HEK293 (cell line): Measurements from ENCODE around the gene KLK15.

Experiments used
- CTCF ChIA-PET: fragments of 350-600 bp; formaldehyde crosslinking; extraction: SDS; loops from one replicate; lab custom pipeline; 2021; ENCODE audit warnings: antibody characterized with exemption; lab: Yijun Ruan, JAX
- POLR2A ChIA-PET: fragments of 300-600 bp; formaldehyde crosslinking; extraction: SDS; loops from one replicate; lab custom pipeline; 2020; ENCODE audit warnings: antibody characterized with exemption, inconsistent platforms; lab: Yijun Ruan, JAX
- H3K27ac ChIP-seq: fragments of 200-500 bp; sonication (Bioruptor generic); 2 replicates; pipeline ENCODE4 v1.5.1; 2014; ENCODE audit warnings: low read depth, low read length, control low read depth, inconsistent platforms; ENCODE audit errors: extremely low read depth
- H3K36me3 ChIP-seq, 2 experiments: fragments of 200-500 bp in 1 of 2; sonication (Bioruptor generic) in 1 of 2; 1 replicate in 1 of 2; 2 replicates in 1 of 2; pipeline ENCODE4 v1.5.1; 2014 to 2017; ENCODE audit warnings: inconsistent platforms in 2 of 2, low read length in 2 of 2; ENCODE audit not compliant: control insufficient read depth in 2 of 2, insufficient read depth in 1 of 2
- H3K4me1 ChIP-seq: fragments of 200-500 bp; sonication (Bioruptor generic); 2 replicates; pipeline ENCODE4 v1.5.1; 2014; ENCODE audit warnings: mild to moderate bottlenecking, low read length, inconsistent platforms; ENCODE audit not compliant: control insufficient read depth, insufficient read depth
- H3K4me3 ChIP-seq: 2 replicates; pipeline ENCODE4 v1.5.1; 2011; ENCODE audit warnings: low read depth, mild to moderate bottlenecking, control low read depth, low read length, moderate library complexity
- H3K9me3 ChIP-seq: fragments of 200-500 bp; sonication (Bioruptor generic); 2 replicates; pipeline ENCODE4 v1.5.1; 2014; ENCODE audit warnings: low read depth, low read length, inconsistent platforms; ENCODE audit not compliant: control insufficient read depth, insufficient read depth
- KLF10 ChIP-seq: fragments of 450-650 bp; IDR thresholded peaks from 2 replicates; pipeline ENCODE4 v1.5.1; 2018; ENCODE audit warnings: missing biosample characterization, mild to moderate bottlenecking, missing genetic modification characterization
- RBAK ChIP-seq: fragments of 450-650 bp; formaldehyde crosslinking; IDR thresholded peaks from 2 replicates; pipeline ENCODE4 v1.5.1; 2016; ENCODE audit warnings: missing biosample characterization, missing genetic modification characterization
- SCRT2 ChIP-seq: fragments of 450-650 bp; formaldehyde crosslinking; IDR thresholded peaks from 2 replicates; pipeline ENCODE4 v1.5.1; 2016; ENCODE audit warnings: missing biosample characterization, missing genetic modification characterization
- SP2 ChIP-seq: fragments of 450-650 bp; formaldehyde crosslinking; IDR thresholded peaks from 2 replicates; pipeline ENCODE4 v1.5.1; 2016; ENCODE audit warnings: missing biosample characterization, missing genetic modification characterization
- SP7 ChIP-seq: fragments of 450-650 bp; formaldehyde crosslinking; IDR thresholded peaks from 2 replicates; pipeline ENCODE4 v1.5.1; 2016; ENCODE audit warnings: missing biosample characterization, missing genetic modification characterization
- TRIM28 ChIP-seq: IDR thresholded peaks from 2 replicates; pipeline ENCODE4 v1.6.1; 2011; ENCODE audit warnings: low read length, control low read depth, borderline replicate concordance
- WT1 ChIP-seq: fragments of 450-650 bp; formaldehyde crosslinking; IDR thresholded peaks from 2 replicates; pipeline ENCODE4 v1.5.1; 2016; ENCODE audit warnings: missing biosample characterization, missing genetic modification characterization
- YY1 ChIP-seq: fragments of 450-650 bp; formaldehyde crosslinking; IDR thresholded peaks from 2 replicates; pipeline ENCODE4 v1.5.1; 2018; ENCODE audit warnings: missing biosample characterization, missing genetic modification characterization
- ZBTB17 ChIP-seq: fragments of 450-650 bp; formaldehyde crosslinking; IDR thresholded peaks from 2 replicates; pipeline ENCODE4 v1.5.1; 2016; ENCODE audit warnings: missing biosample characterization, missing genetic modification characterization
- ZBTB20 ChIP-seq: fragments of 450-650 bp; formaldehyde crosslinking; IDR thresholded peaks from 2 replicates; pipeline ENCODE4 v1.5.1; 2016; ENCODE audit warnings: missing biosample characterization, missing genetic modification characterization
- ZBTB44 ChIP-seq: fragments of 450-650 bp; IDR thresholded peaks from 2 replicates; pipeline ENCODE4 v1.5.1; 2018; ENCODE audit warnings: missing biosample characterization, mild to moderate bottlenecking, missing genetic modification characterization
- ZFP3 ChIP-seq: fragments of 450-650 bp; formaldehyde crosslinking; IDR thresholded peaks from 2 replicates; pipeline ENCODE4 v1.5.1; 2016; ENCODE audit warnings: low read depth, missing biosample characterization, missing genetic modification characterization
- ZFP41 ChIP-seq: fragments of 450-650 bp; formaldehyde crosslinking; IDR thresholded peaks from 2 replicates; pipeline ENCODE4 v1.5.1; 2016; ENCODE audit warnings: missing biosample characterization, missing genetic modification characterization, borderline replicate concordance
- ZNF146 ChIP-seq: fragments of 450-650 bp; formaldehyde crosslinking; IDR thresholded peaks from 2 replicates; pipeline ENCODE4 v1.5.1; 2016; ENCODE audit warnings: missing biosample characterization, missing genetic modification characterization
- ZNF23 ChIP-seq: fragments of 450-650 bp; formaldehyde crosslinking; IDR thresholded peaks from 2 replicates; pipeline ENCODE4 v1.5.1; 2016; ENCODE audit warnings: missing biosample characterization, missing genetic modification characterization, borderline replicate concordance
- ZNF280D ChIP-seq: fragments of 450-650 bp; formaldehyde crosslinking; IDR thresholded peaks from 2 replicates; pipeline ENCODE4 v1.5.1; 2016; ENCODE audit warnings: missing biosample characterization, missing genetic modification characterization
- ZNF335 ChIP-seq: fragments of 450-650 bp; formaldehyde crosslinking; conservative IDR thresholded peaks from 2 replicates; pipeline ENCODE4 v1.5.1; 2016; ENCODE audit warnings: missing biosample characterization, missing genetic modification characterization
- ZNF354C ChIP-seq: fragments of 450-650 bp; formaldehyde crosslinking; IDR thresholded peaks from 2 replicates; pipeline ENCODE4 v1.5.1; 2016; ENCODE audit warnings: missing biosample characterization, missing genetic modification characterization, low read depth, borderline replicate concordance
- ZNF391 ChIP-seq: fragments of 450-650 bp; formaldehyde crosslinking; IDR thresholded peaks from 2 replicates; pipeline ENCODE4 v1.5.1; 2016; ENCODE audit warnings: low read depth, missing biosample characterization, missing genetic modification characterization, borderline replicate concordance
- ZNF529 ChIP-seq: fragments of 450-650 bp; formaldehyde crosslinking; IDR thresholded peaks from 2 replicates; pipeline ENCODE4 v1.5.1; 2017; ENCODE audit warnings: missing genetic modification characterization, missing biosample characterization; ENCODE audit not compliant: insufficient replicate concordance
- ZNF624 ChIP-seq: fragments of 450-650 bp; formaldehyde crosslinking; IDR thresholded peaks from 2 replicates; pipeline ENCODE4 v1.5.1; 2017; ENCODE audit warnings: missing biosample characterization, missing genetic modification characterization
- ZNF660 ChIP-seq: fragments of 450-650 bp; IDR thresholded peaks from 2 replicates; pipeline ENCODE4 v1.5.1; 2018; ENCODE audit warnings: missing biosample characterization, mild to moderate bottlenecking, missing genetic modification characterization
- ZNF768 ChIP-seq: fragments of 450-650 bp; formaldehyde crosslinking; IDR thresholded peaks from 2 replicates; pipeline ENCODE4 v1.5.1; 2018; ENCODE audit warnings: missing biosample characterization, mild to moderate bottlenecking, missing genetic modification characterization
- ZSCAN23 ChIP-seq: fragments of 450-650 bp; formaldehyde crosslinking; IDR thresholded peaks from 2 replicates; pipeline ENCODE4 v1.5.1; 2016; ENCODE audit warnings: missing biosample characterization, missing genetic modification characterization
- TF ChIP-seq, protein P1 (sequence below): fragments of 450-650 bp; formaldehyde crosslinking; IDR thresholded peaks from 2 replicates; pipeline ENCODE4 v1.5.1; 2016; ENCODE audit warnings: missing biosample characterization, missing genetic modification characterization, low read depth
- TF ChIP-seq, protein P2 (sequence below): fragments of 450-650 bp; formaldehyde crosslinking; IDR thresholded peaks from 2 replicates; pipeline ENCODE4 v1.5.1; 2016; ENCODE audit warnings: missing biosample characterization, missing genetic modification characterization
- TF ChIP-seq, protein P3 (sequence below): fragments of 450-650 bp; formaldehyde crosslinking; IDR thresholded peaks from 2 replicates; pipeline ENCODE4 v1.5.1; 2017; ENCODE audit warnings: missing biosample characterization, missing genetic modification characterization

KLK15 gene

DNA sequence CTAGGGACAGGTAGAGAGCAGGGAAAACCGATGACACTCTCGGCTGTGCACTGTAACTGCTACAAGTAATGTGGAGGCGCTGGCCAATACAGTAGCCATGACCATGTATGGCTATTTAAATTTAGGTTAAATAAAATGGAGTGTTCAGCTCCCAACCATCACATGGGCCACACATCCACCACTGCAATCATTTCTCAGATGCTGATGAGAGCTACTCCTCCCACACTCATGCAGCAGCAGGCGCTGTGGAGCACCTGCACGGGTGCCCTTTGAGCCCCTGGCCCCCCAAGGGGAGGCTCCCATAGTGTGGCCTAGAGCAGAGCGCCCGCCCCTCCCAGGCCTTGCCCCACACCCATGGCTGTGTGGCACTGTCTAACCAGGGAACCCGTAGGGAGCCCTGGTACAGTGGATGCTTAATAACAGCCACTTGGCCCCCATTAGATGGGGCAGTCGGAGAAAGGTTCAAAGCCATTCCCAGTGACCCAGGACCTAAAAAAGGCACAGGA, 37.2 kb downstream of the KLK15 start (continued):
- TF ChIP-seq ZBTB44 (tag by site-specific recombination) (peak; percentile 56), ZBTB17 (tag by site-specific recombination) (no peak), ZNF660 (tag by site-specific recombination) (no peak), ZNF280D (tag by site-specific recombination) (no peak), SP7 (tag by site-specific recombination) (no peak), SP2 (no peak), WT1 (tag by site-specific recombination) (no peak), RBAK (tag by site-specific recombination) (no peak), ZSCAN23 (tag by site-specific recombination) (no peak), ZFP3 (no peak), YY1 (tag by site-specific recombination) (no peak), ZNF146 (tag by site-specific recombination) (no peak)
- TF ChIP-seq, protein P1, sequence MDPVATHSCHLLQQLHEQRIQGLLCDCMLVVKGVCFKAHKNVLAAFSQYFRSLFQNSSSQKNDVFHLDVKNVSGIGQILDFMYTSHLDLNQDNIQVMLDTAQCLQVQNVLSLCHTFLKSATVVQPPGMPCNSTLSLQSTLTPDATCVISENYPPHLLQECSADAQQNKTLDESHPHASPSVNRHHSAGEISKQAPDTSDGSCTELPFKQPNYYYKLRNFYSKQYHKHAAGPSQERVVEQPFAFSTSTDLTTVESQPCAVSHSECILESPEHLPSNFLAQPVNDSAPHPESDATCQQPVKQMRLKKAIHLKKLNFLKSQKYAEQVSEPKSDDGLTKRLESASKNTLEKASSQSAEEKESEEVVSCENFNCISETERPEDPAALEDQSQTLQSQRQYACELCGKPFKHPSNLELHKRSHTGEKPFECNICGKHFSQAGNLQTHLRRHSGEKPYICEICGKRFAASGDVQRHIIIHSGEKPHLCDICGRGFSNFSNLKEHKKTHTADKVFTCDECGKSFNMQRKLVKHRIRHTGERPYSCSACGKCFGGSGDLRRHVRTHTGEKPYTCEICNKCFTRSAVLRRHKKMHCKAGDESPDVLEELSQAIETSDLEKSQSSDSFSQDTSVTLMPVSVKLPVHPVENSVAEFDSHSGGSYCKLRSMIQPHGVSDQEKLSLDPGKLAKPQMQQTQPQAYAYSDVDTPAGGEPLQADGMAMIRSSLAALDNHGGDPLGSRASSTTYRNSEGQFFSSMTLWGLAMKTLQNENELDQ, result no peak

DNA sequence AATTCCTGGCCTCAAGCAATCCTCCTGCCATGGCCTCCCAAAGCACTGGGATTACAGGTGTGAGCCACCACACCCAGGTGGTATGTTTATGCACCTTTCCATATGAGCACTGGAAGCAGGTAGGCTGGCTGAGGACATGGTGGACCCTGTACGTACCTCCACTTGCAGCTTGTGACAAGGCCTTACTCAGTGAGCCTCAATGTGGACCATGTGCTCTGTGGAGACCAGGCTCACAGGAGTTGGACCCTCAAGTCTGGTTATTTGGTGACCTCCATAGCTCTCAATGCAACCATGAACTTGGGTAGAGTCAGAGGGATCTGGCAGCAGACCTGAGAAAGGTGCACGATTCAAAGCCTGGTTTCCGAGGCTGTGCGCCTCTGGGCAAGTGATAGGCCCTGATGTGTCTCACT, 37.7 kb downstream of the KLK15 start:
- H3K9me3 ChIP-seq, result no peaks in the 10 kb centered on the region
- peaks cover 4% of the 10 kb centered on the region; the same call in 1 of the 2 replicates for H3K4me1 ChIP-seq
- H3K36me3 ChIP-seq, result peaks cover 14 to 54% of the 10 kb centered on the region in 2 experiments
- CTCF ChIA-PET, result interaction anchor here (0.6 to 9.4 kb wide), 5 partner anchors 11 to 126 kb away, joined by 3 to 79 read pairs (median 5); no protein-coding TSS in a partner anchor
- H3K4me3 ChIP-seq, result no peak overlapping the region
- POLR2A ChIA-PET, result interaction anchor here (1.0 to 7.9 kb wide), 7 partner anchors 7 to 467 kb away, joined by 3 to 85 read pairs (median 4); partner anchors contain the start of gene KCNC3
- H3K27ac ChIP-seq, result no peak overlapping the region
- TF ChIP-seq ZBTB17 (tag by site-specific recombination) (peak; percentile 30; the same call in 1 of the 2 replicates), WT1 (tag by site-specific recombination) (no peak), KLF10 (tag by site-specific recombination) (no peak), TRIM28 (peak; percentile 28; the same call in 1 of the 2 replicates), ZFP41 (tag by site-specific recombination) (no peak), ZNF529 (tag by site-specific recombination) (no peak), SCRT2 (tag by site-specific recombination) (no peak), ZNF335 (tag by site-specific recombination) (no peak), ZNF23 (tag by site-specific recombination) (no peak), ZBTB20 (no peak), ZNF391 (tag by site-specific recombination) (peak; percentile 15; the same call in 1 of the 2 replicates), ZNF354C (tag by site-specific recombination) (no peak), ZNF624 (tag by site-specific recombination) (no peak), ZNF768 (tag by site-specific recombination) (no peak)
- TF ChIP-seq, protein P2, sequence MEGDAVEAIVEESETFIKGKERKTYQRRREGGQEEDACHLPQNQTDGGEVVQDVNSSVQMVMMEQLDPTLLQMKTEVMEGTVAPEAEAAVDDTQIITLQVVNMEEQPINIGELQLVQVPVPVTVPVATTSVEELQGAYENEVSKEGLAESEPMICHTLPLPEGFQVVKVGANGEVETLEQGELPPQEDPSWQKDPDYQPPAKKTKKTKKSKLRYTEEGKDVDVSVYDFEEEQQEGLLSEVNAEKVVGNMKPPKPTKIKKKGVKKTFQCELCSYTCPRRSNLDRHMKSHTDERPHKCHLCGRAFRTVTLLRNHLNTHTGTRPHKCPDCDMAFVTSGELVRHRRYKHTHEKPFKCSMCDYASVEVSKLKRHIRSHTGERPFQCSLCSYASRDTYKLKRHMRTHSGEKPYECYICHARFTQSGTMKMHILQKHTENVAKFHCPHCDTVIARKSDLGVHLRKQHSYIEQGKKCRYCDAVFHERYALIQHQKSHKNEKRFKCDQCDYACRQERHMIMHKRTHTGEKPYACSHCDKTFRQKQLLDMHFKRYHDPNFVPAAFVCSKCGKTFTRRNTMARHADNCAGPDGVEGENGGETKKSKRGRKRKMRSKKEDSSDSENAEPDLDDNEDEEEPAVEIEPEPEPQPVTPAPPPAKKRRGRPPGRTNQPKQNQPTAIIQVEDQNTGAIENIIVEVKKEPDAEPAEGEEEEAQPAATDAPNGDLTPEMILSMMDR (tag by site-specific recombination), result no peak
- TF ChIP-seq, protein P3, sequence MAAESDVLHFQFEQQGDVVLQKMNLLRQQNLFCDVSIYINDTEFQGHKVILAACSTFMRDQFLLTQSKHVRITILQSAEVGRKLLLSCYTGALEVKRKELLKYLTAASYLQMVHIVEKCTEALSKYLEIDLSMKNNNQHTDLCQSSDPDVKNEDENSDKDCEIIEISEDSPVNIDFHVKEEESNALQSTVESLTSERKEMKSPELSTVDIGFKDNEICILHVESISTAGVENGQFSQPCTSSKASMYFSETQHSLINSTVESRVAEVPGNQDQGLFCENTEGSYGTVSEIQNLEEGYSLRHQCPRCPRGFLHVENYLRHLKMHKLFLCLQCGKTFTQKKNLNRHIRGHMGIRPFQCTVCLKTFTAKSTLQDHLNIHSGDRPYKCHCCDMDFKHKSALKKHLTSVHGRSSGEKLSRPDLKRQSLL (tag by site-specific recombination), result no peak
